CD4-positive, alpha-beta T cell treated with Interleukin-4 for 1 hour (primary cell): Measurements from ENCODE around the gene ZC3H7B.

Experiments
- DNase-seq, 2 donors: peaks; one replicate each; pipeline ENCODE4 v3.0.0-alpha.2; 2020 to 2022

ZC3H7B gene

GRCh38 chr22:41330169-41330568 lies 28.8 kb downstream of the ZC3H7B start:
- no peak for DNase-seq

- DNase-seq: no peak
Measured at GRCh38 chr22:41332217-41332939, 31.1 kb downstream of the ZC3H7B start.

GRCh38 chr22:41333806-41334205 lies 32.5 kb downstream of the ZC3H7B start:
- no peak for DNase-seq

GRCh38 chr22:41334215-41334614 lies 32.9 kb downstream of the ZC3H7B start:
- DNase-seq: no peak

GRCh38 chr22:41334951-41335635 lies 33.8 kb downstream of the ZC3H7B start:
- no peak for DNase-seq

- DNase-seq: no peak
Measured at GRCh38 chr22:41338614-41339212, 37.4 kb downstream of the ZC3H7B start.

- no peak for DNase-seq
Measured at GRCh38 chr22:41339823-41340222, 38.5 kb downstream of the ZC3H7B start.

GRCh38 chr22:41340357-41340756 lies 39.0 kb downstream of the ZC3H7B start:
- DNase-seq: no peak

- no peak for DNase-seq
Measured at GRCh38 chr22:41341012-41341411, 39.7 kb downstream of the ZC3H7B start.

- no peak for DNase-seq
Measured at GRCh38 chr22:41341990-41342389, 40.7 kb downstream of the ZC3H7B start.

- DNase-seq: no peak
Measured at GRCh38 chr22:41343300-41343699, 42.0 kb downstream of the ZC3H7B start.

GRCh38 chr22:41343717-41344116 lies 42.4 kb downstream of the ZC3H7B start:
- no peak for DNase-seq

GRCh38 chr22:41344189-41344788 lies 43.0 kb downstream of the ZC3H7B start:
- DNase-seq: no peak

GRCh38 chr22:41345807-41346335 lies 44.5 kb downstream of the ZC3H7B start:
- no peak for DNase-seq

- no peak for DNase-seq
Measured at GRCh38 chr22:41347066-41347859, 45.9 kb downstream of the ZC3H7B start.

GRCh38 chr22:41348964-41349484 lies 47.7 kb downstream of the ZC3H7B start:
- DNase-seq: no peak

GRCh38 chr22:41350087-41350486 lies 48.8 kb downstream of the ZC3H7B start:
- no peak for DNase-seq

- no peak for DNase-seq
Measured at GRCh38 chr22:41351011-41351410, 49.7 kb downstream of the ZC3H7B start.

GRCh38 chr22:41352058-41352457 lies 50.7 kb downstream of the ZC3H7B start:
- no peak for DNase-seq

- DNase-seq: no peak
Measured at GRCh38 chr22:41353862-41354575, 52.7 kb downstream of the ZC3H7B start.

GRCh38 chr22:41354979-41355378 lies 53.7 kb downstream of the ZC3H7B start:
- DNase-seq: no peak

- DNase-seq: no peak
Measured at GRCh38 chr22:41355895-41356294, 54.6 kb downstream of the ZC3H7B start.
